Heart left ventricle (tissue), 16 donors: Measurements from ENCODE around the gene ROGDI. TPM values are rescaled to one million over a fixed set of nuclear protein-coding genes. Genes with fewer than 3 reads are reported as not detected.

Experiments
- ATAC-seq, 4 donors: fragments of 200-7000 bp; cut with Tn5 transposase; one replicate each; pipeline ENCODE4 v1.9.1; 2020 to 2022; ENCODE audit warnings: moderate library complexity in 4 of 4, mild to moderate bottlenecking in 3 of 4, moderate number of reproducible peaks in 1 of 4
- DNase-seq, 5 donors: peaks; one replicate each; pipeline ENCODE4 v3.0.0-alpha.2; 2020
- H3K27ac ChIP-seq, 12 donors: fragments of 200-600 bp; sonication (generic) in 4 of 12; one replicate each; pipeline versions ENCODE4 v1.5.0 to v1.8.0; 2016 to 2022; ENCODE audit warnings: mild to moderate bottlenecking in 2 of 12
- H3K27me3 ChIP-seq, 9 donors: fragments of 200-600 bp; sonication (generic) in 2 of 9; one replicate each; pipeline versions ENCODE4 v1.5.1 to v1.8.0; 2016 to 2022; ENCODE audit warnings: mild to moderate bottlenecking in 3 of 9
- H3K36me3 ChIP-seq, 9 donors: fragments of 200-600 bp; sonication (generic) in 2 of 9; one replicate each; pipeline versions ENCODE4 v1.5.0 to v1.8.0; 2018 to 2022; ENCODE audit warnings: mild to moderate bottlenecking in 2 of 9
- H3K4me1 ChIP-seq, 12 donors: fragments of 200-600 bp; sonication (generic) in 4 of 12; one replicate each; pipeline versions ENCODE4 v1.5.0 to v1.8.0; 2016 to 2022; ENCODE audit warnings: mild to moderate bottlenecking in 3 of 12
- H3K4me3 ChIP-seq, 12 donors: fragments of 200-600 bp; sonication (generic) in 4 of 12; one replicate each; pipeline versions ENCODE4 v1.5.0 to v1.8.0; 2017 to 2022; ENCODE audit warnings: mild to moderate bottlenecking in 9 of 12, moderate library complexity in 4 of 12
- H3K9me3 ChIP-seq, 12 donors: fragments of 200-600 bp; sonication (generic) in 4 of 12; one replicate each; pipeline versions ENCODE4 v1.5.0 to v1.8.0; 2016 to 2022; ENCODE audit warnings: mild to moderate bottlenecking in 1 of 12
- CTCF ChIP-seq, 12 donors: fragments of 200-600 bp; sonication (generic) in 4 of 12; IDR thresholded peaks; one replicate each; pipeline versions ENCODE4 v1.5.0 to v1.8.0; 2018 to 2022; ENCODE audit warnings: antibody characterized with exemption in 12 of 12, mild to moderate bottlenecking in 5 of 12
- POLR2A ChIP-seq, 2 donors: fragments of 450-650 bp; IDR thresholded peaks; one replicate each; pipeline ENCODE4 v1.6.1; 2017; ENCODE audit warnings: antibody characterized with exemption in 2 of 2, mild to moderate bottlenecking in 2 of 2, moderate library complexity in 2 of 2
- WGBS, 4 donors: extraction: QIAGEN DNeasy Blood & Tissue Kit in 2 of 4; methylation state at CpG; one replicate each; pipeline versions ENCODE4 v1.1.5 to v1.1.7; 2013 to 2018; 5-methylcytosine and 5-hydroxymethylcytosine counted together
- intact Hi-C, 10 donors: fragments of 100-400 bp; cut with DNase I; formaldehyde crosslinking; loops; one replicate each; pipeline versions ENCODE4 v1.11.1 to v1.14.2; 2022
- polyA plus RNA-seq, 2 donors: library from polyadenylated mRNA; stranded (reverse); fragments of 200-250 nt; gene quantifications; one replicate each; pipeline ENCODE4 v1.2.3, GENCODE V29; 2013
- total RNA-seq, 9 donors: library from RNA; depleted of rRNA in 2 of 9; stranded (reverse); fragments of >200 nt in 2 of 9; fragmentation: NEBNext Ultra II Directional in 3 of 9; extraction: Animal tissue kit (Norgen Biotek cat#: 25700) in 3 of 9; gene quantifications; one replicate each; pipeline versions ENCODE4 v1.1.0 to v1.2.4, GENCODE V29; 2016 to 2023
- donor health status: ischemic (EF 13 %, LVEDD 7.1; RV severe dilation, severe dysfunction).
- donor health status: healthy with polysubstance abuse.
- donor health status: DM: no; HTN: yes; CAD: no.
- donor health status: DM: no; HTN: no; CAD: no.
- donor health status: ischemic (EF 25% LVEDD 6.9; RV normal size, moderate dysfunction).
- donor health status: ischemic (EF 25% LVEDD 5.7; RV mildly dilated, moderate dysfunction).
- donor health status: healthy.
- donor health status: DM: yes; HTN: yes; CAD: no.
- donor health status: ischemic (EF 35%, LVEDD 5.7; RV mildly dilated, moderate dysfunction).
- donor health status: nonischemic (EF 11% LVEDD 7.7; RV severe dilation, severe dysfunction).
- donor health status: DM: yes; HTN: yes; CAD: no.
- donor health status: PGD.
- donor health status: ischemic (EF 29% LVEDD 5.4; RV normal size, mild dysfunction).
- donor health status: nonischemic (EF 23%, LVEDD 6.1; RV moderate dilation, normal function).

The ROGDI gene
- total and polyA plus RNA-seq, 11 donors, result 43.4 to 167 (median 95.0) TPM

GRCh38 chr16:4766875-4767628 is 35.4 kb downstream of the ROGDI start, which contains the start of gene ZNF500:
Gene ZNF500 (minus strand): TSS chr16:4767162. CDS start chr16:4765978, 1,184 bp downstream.
- intact Hi-C loops, result loop anchor here in 5 of 10 donors (1.0 to 10.0 kb wide), 6 partner anchors 32 to 188 kb away; partner anchors contain the start of genes ANKS3 (in 2 of the 5), DNAAF8 (in 2 of the 5), ROGDI (in 2 of the 5) and GLYR1 (in 1 of the 5)
- 3 to 9% (median 6%) methylated on average over 34 to 72 of the region's 72 CpGs for WGBS, 4 donors
- Histone ChIP-seq H3K27ac (peak within 1 kb of the TSS; percentile 45 to 90 (median 88)), H3K36me3 (peaks cover 0 to 34% (median 30%) of the 10 kb centered on the region in 9 donors), H3K27me3 (no peaks in the 10 kb centered on the region), H3K4me1 (peaks cover 9 to 37% (median 32%) of the 10 kb centered on the region in 12 donors), H3K9me3 (no peaks in the 10 kb centered on the region), H3K4me3 (peak within 1 kb of the TSS; percentile 76 to 97 (median 89))
- TF ChIP-seq CTCF (IDR thresholded peaks at IDR 0.05), result no peak
- peak in 1 of 2 donors; percentile 82 for TF ChIP-seq POLR2A (IDR thresholded peaks at IDR 0.05)
- DNase-seq (peak; percentile 98 to 99 (median 98)), ATAC-seq (peak; percentile 92 to 97 (median 96))

- Histone ChIP-seq H3K36me3 (peaks cover 0 to 45% (median 39%) of the 10 kb centered on the region in 9 donors), H3K27me3 (no peaks in the 10 kb centered on the region), H3K9me3 (no peaks in the 10 kb centered on the region), H3K27ac (peak overlapping the region in 9 of 12 donors; percentile 10 to 90 (median 88)), H3K4me1 (peaks cover 9 to 37% (median 32%) of the 10 kb centered on the region in 12 donors), H3K4me3 (peak overlapping the region in 11 of 12 donors; percentile 76 to 97 (median 89))
- WGBS, 4 donors, result 60 to 67% (median 65%) methylated on average over 26 of the region's 26 CpGs
- no peak for ATAC-seq
- intact Hi-C loops, result loop anchor here in 5 of 10 donors (2.0 to 10.0 kb wide), 5 partner anchors 31 to 189 kb away; partner anchors contain the start of genes ROGDI (in 2 of the 5), ANKS3 (in 1 of the 5), DNAAF8 (in 1 of the 5) and GLYR1 (in 1 of the 5)
- TF ChIP-seq POLR2A (IDR thresholded peaks at IDR 0.05), result no peak
- TF ChIP-seq CTCF (IDR thresholded peaks at IDR 0.05), result no peak
- DNase-seq, result no peak
Measured at GRCh38 chr16:4765511-4766474, 36.6 kb downstream of the ROGDI start.

GRCh38 chr16:4763791-4764190 is 38.6 kb downstream of the ROGDI start:
- Histone ChIP-seq H3K4me3 (no peak overlapping the region), H3K9me3 (no peaks in the 10 kb centered on the region), H3K27ac (no peak overlapping the region), H3K4me1 (peaks cover 9 to 33% (median 28%) of the 10 kb centered on the region in 12 donors), H3K36me3 (peaks cover 3 to 65% (median 58%) of the 10 kb centered on the region in 9 donors), H3K27me3 (no peaks in the 10 kb centered on the region)
- ATAC-seq (no peak), DNase-seq (no peak)
- 81 to 94% (median 92%) methylated on average over 7 of the region's 7 CpGs for WGBS, 4 donors
- intact Hi-C loops, result loop anchor here in 1 of 10 donors (10.0 kb wide), 1 partner anchor 191 kb away; the partner anchor contains the start of gene SEC14L5
- TF ChIP-seq POLR2A (IDR thresholded peaks at IDR 0.05), result no peak
- TF ChIP-seq CTCF (IDR thresholded peaks at IDR 0.05), result no peak
